Thoracic aorta (tissue), 2 donors: ENCODE measurements around the gene AQP7. TPM values are rescaled to one million over a fixed set of nuclear protein-coding genes. Genes with fewer than 3 reads are reported as not detected.
A peak's percentile ranks its signal among the peaks of the same experiment; 100 is the strongest.

Experiments
- ATAC-seq: fragments of 150-250 bp; one replicate; pipeline ENCODE4 v1.8.0; 2017; ENCODE audit warnings: low read depth; ENCODE audit not compliant: insufficient number of reproducible peaks, low FRiP score
- DNase-seq: peaks from one replicate; pipeline ENCODE4 v3.0.0-alpha.2; 2020; ENCODE audit warnings: low spot score
- H3K27ac ChIP-seq, 2 donors: fragments of 200-600 bp; sonication (generic); 1 replicate in 1 of 2; 2 replicates in 1 of 2; pipeline ENCODE4 v1.5.1; 2016; ENCODE audit warnings: mild to moderate bottlenecking in 2 of 2, moderate library complexity in 2 of 2
- H3K27me3 ChIP-seq: fragments of 200-600 bp; sonication (generic); replicated peaks from 2 replicates; pipeline ENCODE4 v1.6.0; 2016; ENCODE audit warnings: mild to moderate bottlenecking; ENCODE audit not compliant: insufficient read depth
- H3K36me3 ChIP-seq: fragments of 200-600 bp; sonication (generic); one replicate; pipeline ENCODE4 v1.5.1; 2016
- H3K4me1 ChIP-seq, 2 donors: fragments of 200-600 bp; sonication (generic); 1 replicate in 1 of 2; 2 replicates in 1 of 2; pipeline versions ENCODE4 v1.5.1 to v1.6.0; 2016; ENCODE audit warnings: low read depth in 2 of 2, mild to moderate bottlenecking in 1 of 2; ENCODE audit not compliant: control insufficient read depth in 1 of 2
- H3K4me3 ChIP-seq: fragments of 200-600 bp; sonication (generic); 2 replicates; pipeline ENCODE4 v1.5.1; 2016; ENCODE audit warnings: mild to moderate bottlenecking
- H3K9me3 ChIP-seq: fragments of 200-600 bp; sonication (generic); 2 replicates; pipeline ENCODE4 v1.5.1; 2016
- CTCF ChIP-seq: fragments of 200-600 bp; sonication (generic); IDR thresholded peaks from one replicate; pipeline ENCODE4 v1.5.1; 2019; ENCODE audit warnings: antibody characterized with exemption
- total RNA-seq, 2 donors: library from RNA; depleted of rRNA; stranded (reverse); fragments of >200 nt; gene quantifications; one replicate each; pipeline versions ENCODE4 v1.1.0 to v1.2.3, GENCODE V29; 2016

AQP7 gene
- total RNA-seq, 2 donors from 2014 or later = 1.8 to 1.9 TPM

GRCh38 chr9:33377089-33377715, 25.2 kb downstream of the AQP7 start:
- no peaks in the 10 kb centered on the region for H3K4me1 ChIP-seq
- TF ChIP-seq CTCF = no peak
- H3K4me3 ChIP-seq = no peak overlapping the region
- no peak overlapping the region for H3K27ac ChIP-seq
- no peak for ATAC-seq
- no peak for DNase-seq
- no peaks in the 10 kb centered on the region for H3K27me3 ChIP-seq
- no peaks in the 10 kb centered on the region for H3K36me3 ChIP-seq
- no peaks in the 10 kb centered on the region for H3K9me3 ChIP-seq

- Histone ChIP-seq H3K4me1 (no peaks in the 10 kb centered on the region), H3K9me3 (no peaks in the 10 kb centered on the region), H3K4me3 (no peak overlapping the region), H3K27me3 (no peaks in the 10 kb centered on the region), H3K36me3 (peaks cover 3% of the 10 kb centered on the region), H3K27ac (no peak overlapping the region)
- ATAC-seq (no peak), DNase-seq (no peak)
- TF ChIP-seq CTCF = no peak
Measured at GRCh38 chr9:33375841-33376321, 26.5 kb downstream of the AQP7 start.

- peak overlapping the region in 1 of 2 donors; percentile 41 for H3K27ac ChIP-seq
- peak; percentile 18 for TF ChIP-seq CTCF
- peak overlapping the region; percentile 63 for H3K4me3 ChIP-seq
- H3K27me3 ChIP-seq = no peaks in the 10 kb centered on the region
- ATAC-seq = peak; percentile 53
- H3K9me3 ChIP-seq = no peaks in the 10 kb centered on the region
- no peak for DNase-seq
- peaks cover 3% of the 10 kb centered on the region for H3K36me3 ChIP-seq
- H3K4me1 ChIP-seq = no peaks in the 10 kb centered on the region
Measured at GRCh38 chr9:33375238-33375840, 27.0 kb downstream of the AQP7 start.

- Histone ChIP-seq H3K27ac (no peak overlapping the region), H3K4me3 (peak overlapping the region; percentile 63)
- peak; percentile 85 for TF ChIP-seq CTCF
Measured at GRCh38 chr9:33374634-33375237, 27.6 kb downstream of the AQP7 start.

GRCh38 chr9:33374190-33374589, 28.2 kb downstream of the AQP7 start:
- H3K9me3 ChIP-seq = no peaks in the 10 kb centered on the region
- H3K36me3 ChIP-seq = peaks cover 3% of the 10 kb centered on the region
- H3K4me3 ChIP-seq = no peak overlapping the region
- H3K27me3 ChIP-seq = no peaks in the 10 kb centered on the region
- H3K4me1 ChIP-seq = no peaks in the 10 kb centered on the region
- DNase-seq (no peak), ATAC-seq (no peak)
- H3K27ac ChIP-seq = no peak overlapping the region
- TF ChIP-seq CTCF = no peak

More at GRCh38 chr9:33374634-33375237, 27.6 kb downstream of the AQP7 start:
- no peaks in the 10 kb centered on the region for H3K4me1 ChIP-seq
- H3K36me3 ChIP-seq = peaks cover 3% of the 10 kb centered on the region
- DNase-seq (peak; percentile 60), ATAC-seq (peak; percentile 96)
- H3K9me3 ChIP-seq = no peaks in the 10 kb centered on the region
- H3K27me3 ChIP-seq = no peaks in the 10 kb centered on the region
